Spleen (tissue), 11 donors: ENCODE results near the gene CITED4. TPM values are rescaled to one million over a fixed set of nuclear protein-coding genes. Genes with fewer than 3 reads are reported as not detected.

Experiments used
- DNase-seq: peaks from one replicate; pipeline ENCODE4 v3.0.0-alpha.2; 2020
- H3K27ac ChIP-seq, 8 donors: fragments of 200-600 bp; sonication (generic) in 7 of 8; 1 replicate in 4 of 8; 2 replicates in 4 of 8; pipeline versions ENCODE4 v1.5.0 to v1.8.0; 2016 to 2021; ENCODE audit warnings: inconsistent platforms in 4 of 8, mild to moderate bottlenecking in 4 of 8, moderate library complexity in 1 of 8
- H3K27me3 ChIP-seq, 7 donors: fragments of 200-600 bp; sonication (generic) in 6 of 7; replicated peaks in 1 of 7; 1 replicate in 4 of 7; 2 replicates in 3 of 7; pipeline versions ENCODE4 v1.5.0 to v1.8.0; 2016 to 2021; ENCODE audit warnings: inconsistent platforms in 3 of 7, mild to moderate bottlenecking in 1 of 7
- H3K36me3 ChIP-seq, 6 donors: fragments of 200-600 bp; sonication (generic) in 5 of 6; 1 replicate in 4 of 6; 2 replicates in 2 of 6; pipeline versions ENCODE4 v1.5.0 to v1.8.0; 2016 to 2021; ENCODE audit warnings: inconsistent platforms in 2 of 6
- H3K4me1 ChIP-seq, 6 donors: fragments of 200-600 bp; sonication (generic) in 5 of 6; 1 replicate in 3 of 6; 2 replicates in 3 of 6; pipeline versions ENCODE4 v1.5.0 to v1.8.0; 2016 to 2021; ENCODE audit warnings: inconsistent platforms in 3 of 6
- H3K4me3 ChIP-seq, 8 donors: fragments of 200-600 bp; sonication (generic) in 7 of 8; 1 replicate in 4 of 8; 2 replicates in 4 of 8; pipeline versions ENCODE4 v1.5.0 to v1.8.0; 2016 to 2021; ENCODE audit warnings: inconsistent platforms in 4 of 8, mild to moderate bottlenecking in 4 of 8, moderate library complexity in 2 of 8
- H3K9me3 ChIP-seq, 8 donors: fragments of 200-600 bp; sonication (generic) in 7 of 8; 1 replicate in 4 of 8; 2 replicates in 4 of 8; pipeline versions ENCODE4 v1.5.0 to v1.8.0; 2016 to 2021; ENCODE audit warnings: inconsistent platforms in 4 of 8
- POLR2A ChIP-seq, 3 donors: fragments of 450-650 bp; IDR thresholded peaks; one replicate each; pipeline ENCODE4 v1.5.1; 2017; ENCODE audit warnings: antibody characterized with exemption in 3 of 3, mild to moderate bottlenecking in 1 of 3
- POLR2AphosphoS5 ChIP-seq, 3 donors: sonication (generic); formaldehyde crosslinking; IDR thresholded peaks; one replicate each; pipeline ENCODE4 v1.5.1; 2017; ENCODE audit warnings: antibody characterized with exemption in 3 of 3
- WGBS, 5 donors: extraction: QIAGEN DNeasy Blood & Tissue Kit in 3 of 5; methylation state at CpG; one replicate each; pipeline versions ENCODE4 v1.1.5 to v1.1.7; 2013 to 2018; 5-methylcytosine and 5-hydroxymethylcytosine counted together
- intact Hi-C: fragments of 100-400 bp; cut with DNase I; formaldehyde crosslinking; loops from one replicate; pipeline ENCODE4 v1.15.0; 2023; ENCODE audit warnings: low total_unique reads
- polyA plus RNA-seq, 3 donors: library from polyadenylated mRNA; stranded (reverse); fragments of 200-250 nt; gene quantifications; one replicate each; pipeline ENCODE4 v1.2.1, GENCODE V29; 2013
- total RNA-seq, 7 donors: library from RNA; depleted of rRNA in 3 of 7; stranded (reverse); fragments of >200 nt in 3 of 7; fragmentation: NEBNext Ultra II Directional in 4 of 7; extraction: Animal tissue kit (Norgen Biotek cat#: 25700) in 4 of 7; gene quantifications; one replicate each; pipeline versions ENCODE4 v1.1.0 to v1.2.1, GENCODE V29; 2016 to 2021
- TF ChIP-seq, protein P1 (sequence below), 11 experiments: fragments of 200-600 bp in 7 of 11; fragments of 450-650 bp in 4 of 11; sonication (generic) in 4 of 11; IDR thresholded peaks in 8 of 11; conservative IDR thresholded peaks in 3 of 11; 1 replicate in 7 of 11; 2 replicates in 4 of 11; pipeline versions ENCODE4 v1.4.0 to v1.8.0; 2016 to 2021; ENCODE audit warnings: antibody characterized with exemption in 11 of 11, inconsistent platforms in 4 of 11, mild to moderate bottlenecking in 1 of 11
- donor health status: healthy with polysubstance abuse.
- donor health status: DM: no; HTN: no; CAD: no; lungs with moderate emphysema.
- donor health status: DM: no; HTN: no; CAD: no.
- donor health status: Bipolar disorder and iron deficiency.
- donor health status: healthy.
- donor health status: DM: no; HTN: no; CAD: no.
- donor health status: DM: yes; HTN: yes; CAD: no.

Gene CITED4
- total and polyA plus RNA-seq, 10 donors: 10.0 to 98.8 (median 46.8) TPM

GRCh38 chr1:40819101-40819500, 43.1 kb downstream of the CITED4 start:
- no peak for DNase-seq
- Histone ChIP-seq H3K9me3 (no peaks in the 10 kb centered on the region), H3K36me3 (no peaks in the 10 kb centered on the region), H3K4me3 (peak overlapping the region in 4 of 8 donors; percentile 48 to 74 (median 56)), H3K27ac (no peak overlapping the region), H3K4me1 (peaks cover 0 to 19% (median 13%) of the 10 kb centered on the region in 6 donors), H3K27me3 (peaks cover 0 to 27% (median 10%) of the 10 kb centered on the region in 7 donors)
- 56 to 63% (median 60%) methylated on average over 24 to 26 of the region's 26 CpGs for WGBS, 5 donors
- intact Hi-C loops: no loop called here
- no peak for TF ChIP-seq POLR2AphosphoS5 (IDR thresholded peaks at IDR 0.05)
- TF ChIP-seq POLR2A (IDR thresholded peaks at IDR 0.05): no peak
- TF ChIP-seq, protein P1, sequence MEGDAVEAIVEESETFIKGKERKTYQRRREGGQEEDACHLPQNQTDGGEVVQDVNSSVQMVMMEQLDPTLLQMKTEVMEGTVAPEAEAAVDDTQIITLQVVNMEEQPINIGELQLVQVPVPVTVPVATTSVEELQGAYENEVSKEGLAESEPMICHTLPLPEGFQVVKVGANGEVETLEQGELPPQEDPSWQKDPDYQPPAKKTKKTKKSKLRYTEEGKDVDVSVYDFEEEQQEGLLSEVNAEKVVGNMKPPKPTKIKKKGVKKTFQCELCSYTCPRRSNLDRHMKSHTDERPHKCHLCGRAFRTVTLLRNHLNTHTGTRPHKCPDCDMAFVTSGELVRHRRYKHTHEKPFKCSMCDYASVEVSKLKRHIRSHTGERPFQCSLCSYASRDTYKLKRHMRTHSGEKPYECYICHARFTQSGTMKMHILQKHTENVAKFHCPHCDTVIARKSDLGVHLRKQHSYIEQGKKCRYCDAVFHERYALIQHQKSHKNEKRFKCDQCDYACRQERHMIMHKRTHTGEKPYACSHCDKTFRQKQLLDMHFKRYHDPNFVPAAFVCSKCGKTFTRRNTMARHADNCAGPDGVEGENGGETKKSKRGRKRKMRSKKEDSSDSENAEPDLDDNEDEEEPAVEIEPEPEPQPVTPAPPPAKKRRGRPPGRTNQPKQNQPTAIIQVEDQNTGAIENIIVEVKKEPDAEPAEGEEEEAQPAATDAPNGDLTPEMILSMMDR (IDR thresholded peaks at IDR 0.05 in 8 of 11, conservative IDR thresholded peaks at IDR 0.05 in 3 of 11): no peak

DNA sequence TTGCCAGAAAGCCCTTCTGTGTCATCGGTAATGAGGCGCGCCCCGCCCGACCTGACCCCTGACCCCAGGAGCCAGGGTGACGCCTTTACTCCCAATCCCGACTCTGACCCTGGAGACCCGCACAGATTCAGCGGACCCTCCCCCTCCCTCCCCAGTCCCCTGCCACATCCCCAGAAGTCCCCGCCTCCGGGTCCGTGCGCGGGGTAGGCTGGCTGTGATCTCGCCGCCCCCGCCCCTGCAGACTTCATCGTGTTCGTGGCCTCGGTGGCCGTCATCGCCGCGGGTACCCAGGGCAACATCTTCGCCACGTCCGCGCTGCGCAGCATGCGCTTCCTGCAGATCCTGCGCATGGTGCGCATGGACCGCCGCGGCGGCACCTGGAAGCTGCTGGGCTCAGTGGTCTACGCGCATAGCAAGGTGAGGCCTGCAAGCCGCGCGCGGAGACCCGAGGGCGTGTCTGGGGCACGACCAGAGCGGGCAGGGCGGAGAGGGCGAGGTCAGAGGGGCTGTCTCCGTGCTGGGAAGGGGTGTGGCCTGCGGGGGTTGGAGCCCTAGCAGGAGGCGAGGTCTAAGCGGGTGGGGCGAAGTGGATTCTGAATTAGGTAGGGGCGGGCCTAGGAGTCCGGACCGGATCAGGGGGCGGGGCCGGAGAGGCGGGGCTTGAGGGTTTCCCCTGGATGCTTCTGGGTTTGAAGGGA, 43.8 kb downstream of the CITED4 start:
- DNase-seq: peak; percentile 94
- intact Hi-C loops: no loop called here
- Histone ChIP-seq H3K9me3 (no peaks in the 10 kb centered on the region), H3K4me1 (peaks cover 0 to 19% (median 13%) of the 10 kb centered on the region in 6 donors), H3K36me3 (no peaks in the 10 kb centered on the region), H3K27ac (peak overlapping the region in 4 of 8 donors; percentile 1 to 60 (median 40)), H3K4me3 (peak overlapping the region; percentile 37 to 74 (median 52)), H3K27me3 (peaks cover 0 to 27% (median 10%) of the 10 kb centered on the region in 7 donors)
- TF ChIP-seq, protein P1 (IDR thresholded peaks at IDR 0.05 in 8 of 11, conservative IDR thresholded peaks at IDR 0.05 in 3 of 11): no peak
- TF ChIP-seq POLR2AphosphoS5 (IDR thresholded peaks at IDR 0.05): peak; percentile 69 to 86 (median 76)
- WGBS, 5 donors: 0 to 3% (median 1%) methylated on average over 27 to 59 of the region's 59 CpGs

GRCh38 chr1:40817791-40818263, 44.3 kb downstream of the CITED4 start:
- peaks cover 0 to 27% (median 10%) of the 10 kb centered on the region in 7 donors for H3K27me3 ChIP-seq
- WGBS, 5 donors: 26 to 58% (median 36%) methylated on average over 6 to 19 of the region's 19 CpGs
- no peaks in the 10 kb centered on the region for H3K36me3 ChIP-seq
- peaks cover 0 to 19% (median 13%) of the 10 kb centered on the region in 6 donors for H3K4me1 ChIP-seq
- peak overlapping the region in 4 of 8 donors; percentile 1 to 60 (median 40) for H3K27ac ChIP-seq
- DNase-seq: no peak
- TF ChIP-seq, protein P1 (IDR thresholded peaks at IDR 0.05 in 8 of 11, conservative IDR thresholded peaks at IDR 0.05 in 3 of 11): no peak
- no peak for TF ChIP-seq POLR2A (IDR thresholded peaks at IDR 0.05)
- TF ChIP-seq POLR2AphosphoS5 (IDR thresholded peaks at IDR 0.05): no peak
- peak overlapping the region in 7 of 8 donors; percentile 48 to 74 (median 55) for H3K4me3 ChIP-seq
- intact Hi-C loops: no loop called here
- H3K9me3 ChIP-seq: no peaks in the 10 kb centered on the region

DNA sequence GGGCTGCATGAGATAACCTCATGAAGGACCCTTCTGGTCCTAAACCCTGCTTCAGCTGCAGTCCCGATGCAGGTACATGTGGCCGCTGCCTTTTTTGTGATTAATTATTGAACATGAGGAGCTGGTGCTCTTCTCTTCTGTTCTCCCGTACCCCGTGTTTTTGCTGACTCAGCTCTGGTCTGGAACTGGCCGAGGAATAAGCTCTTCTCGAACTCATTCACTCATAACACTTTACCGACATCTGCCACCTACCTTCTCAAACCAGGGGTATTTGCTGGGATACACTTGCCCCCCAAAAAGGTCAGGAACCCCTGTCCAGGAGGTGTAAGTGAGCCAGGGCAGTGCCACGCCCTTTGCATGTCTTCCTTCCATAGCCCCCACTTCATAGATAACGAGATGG, 46.7 kb downstream of the CITED4 start:
- H3K27me3 ChIP-seq: peaks cover 0 to 27% (median 10%) of the 10 kb centered on the region in 7 donors
- TF ChIP-seq POLR2A (IDR thresholded peaks at IDR 0.05) (no peak), POLR2AphosphoS5 (IDR thresholded peaks at IDR 0.05) (no peak)
- TF ChIP-seq, protein P1 (IDR thresholded peaks at IDR 0.05 in 8 of 11, conservative IDR thresholded peaks at IDR 0.05 in 3 of 11): no peak
- intact Hi-C loops: no loop called here
- no peak overlapping the region for H3K27ac ChIP-seq
- 77 to 80% (median 78%) methylated on average over 9 of the region's 9 CpGs for WGBS, 5 donors
- H3K36me3 ChIP-seq: no peaks in the 10 kb centered on the region
- no peaks in the 10 kb centered on the region for H3K9me3 ChIP-seq
- no peak for DNase-seq
- H3K4me1 ChIP-seq: peaks cover 0 to 19% (median 13%) of the 10 kb centered on the region in 6 donors
- H3K4me3 ChIP-seq: no peak overlapping the region
